GM23248 (cell line): Measurements from ENCODE around the gene ADCY2. TPM values are rescaled to one million over a fixed set of nuclear protein-coding genes. Genes with fewer than 3 reads are reported as not detected.

Experiments used
- DNase-seq: peaks from one replicate; pipeline ENCODE4 v3.0.0-alpha.2; 2015
- H2AFZ ChIP-seq: fragments of 200-600 bp; sonication (generic); 2 replicates; pipeline ENCODE4 v1.6.1; 2016; ENCODE audit warnings: antibody characterized with exemption
- H3F3A ChIP-seq: fragments of 200-600 bp; sonication (generic); 2 replicates; pipeline ENCODE4 v1.6.1; 2016; ENCODE audit warnings: mild to moderate bottlenecking, antibody characterized with exemption, mixed run types; ENCODE audit not compliant: insufficient read depth
- H3K27ac ChIP-seq: fragments of 200-600 bp; sonication (generic); 2 replicates; pipeline ENCODE4 v1.5.1; 2016; ENCODE audit warnings: mild to moderate bottlenecking
- H3K27me3 ChIP-seq: fragments of 200-600 bp; sonication (generic); replicated peaks from 2 replicates; pipeline ENCODE4 v1.6.1; 2016; ENCODE audit warnings: mild to moderate bottlenecking; ENCODE audit not compliant: insufficient read depth
- H3K36me3 ChIP-seq: fragments of 200-600 bp; sonication (generic); 2 replicates; pipeline ENCODE4 v1.6.1; 2016; ENCODE audit warnings: low read depth, mild to moderate bottlenecking
- H3K4me1 ChIP-seq: fragments of 200-600 bp; sonication (generic); 2 replicates; pipeline ENCODE4 v1.6.1; 2016; ENCODE audit warnings: mild to moderate bottlenecking; ENCODE audit not compliant: insufficient read depth
- H3K4me2 ChIP-seq: fragments of 200-600 bp; sonication (generic); one replicate; pipeline ENCODE4 v1.6.1; 2016; ENCODE audit warnings: mild to moderate bottlenecking; ENCODE audit not compliant: unreplicated experiment
- H3K4me3 ChIP-seq: fragments of 200-600 bp; sonication (generic); 2 replicates; pipeline ENCODE4 v1.5.1; 2016; ENCODE audit warnings: mild to moderate bottlenecking
- H3K79me2 ChIP-seq: fragments of 200-600 bp; sonication (generic); 2 replicates; pipeline ENCODE4 v1.6.1; 2016; ENCODE audit warnings: mild to moderate bottlenecking; ENCODE audit not compliant: insufficient read depth
- H3K9ac ChIP-seq: fragments of 200-600 bp; sonication (generic); 2 replicates; pipeline ENCODE4 v1.6.1; 2016; ENCODE audit warnings: mild to moderate bottlenecking
- H3K9me2 ChIP-seq: fragments of 200-600 bp; sonication (generic); 2 replicates; pipeline ENCODE4 v1.6.1; 2016; ENCODE audit warnings: mixed run types, mild to moderate bottlenecking, moderate library complexity; ENCODE audit not compliant: insufficient read depth
- H3K9me3 ChIP-seq: fragments of 200-600 bp; sonication (generic); one replicate; pipeline ENCODE4 v1.6.1; 2017; ENCODE audit warnings: low read depth
- H4K20me1 ChIP-seq: fragments of 200-600 bp; sonication (generic); 2 replicates; pipeline ENCODE4 v1.6.0; 2016; ENCODE audit not compliant: insufficient read depth
- EZH2 ChIP-seq: fragments of 200-600 bp; sonication (generic); IDR thresholded peaks from 2 replicates; pipeline ENCODE4 v1.6.1; 2018; ENCODE audit warnings: antibody characterized with exemption, mild to moderate bottlenecking; ENCODE audit not compliant: insufficient read depth, poor library complexity, severe bottlenecking
- EZH2phosphoT487 ChIP-seq: fragments of 200-600 bp; sonication (generic); IDR thresholded peaks from 2 replicates; pipeline ENCODE4 v1.6.1; 2018; ENCODE audit warnings: antibody characterized with exemption, moderate library complexity, mild to moderate bottlenecking, low read depth; ENCODE audit not compliant: insufficient read depth
- WGBS, 2 experiments: methylation state at CpG; one replicate each; pipeline ENCODE4 v1.1.6; 2015 to 2017; ENCODE audit warnings: low lambda C conversion rate in 2 of 2, low coverage in 1 of 2; ENCODE audit errors: missing lambda C conversion rate in 2 of 2; 5-methylcytosine and 5-hydroxymethylcytosine counted together
- in situ Hi-C: fragments of 300-500 bp; cut with MboI; formaldehyde crosslinking; loops from 2 replicates; pipeline ENCODE4 v1.15.0; 2020
- polyA plus RNA-seq: library from polyadenylated mRNA; unstranded; fragments of >200 nt; fragmentation: Nextera tagmentation; extraction: Ambion mirVana; gene quantifications from 2 replicates; pipeline ENCODE4 v1.2.1, GENCODE V29; 2016
- total RNA-seq: library from RNA; depleted of rRNA; stranded (reverse); fragments of >200 nt; shearing (Covaris generic); gene quantifications from 2 replicates; pipeline ENCODE4 v1.2.3, GENCODE V29; 2014

ADCY2 gene
- total and polyA plus RNA-seq, 2 experiments from 2014 or later = 0.11 TPM; not detected in 1

DNA sequence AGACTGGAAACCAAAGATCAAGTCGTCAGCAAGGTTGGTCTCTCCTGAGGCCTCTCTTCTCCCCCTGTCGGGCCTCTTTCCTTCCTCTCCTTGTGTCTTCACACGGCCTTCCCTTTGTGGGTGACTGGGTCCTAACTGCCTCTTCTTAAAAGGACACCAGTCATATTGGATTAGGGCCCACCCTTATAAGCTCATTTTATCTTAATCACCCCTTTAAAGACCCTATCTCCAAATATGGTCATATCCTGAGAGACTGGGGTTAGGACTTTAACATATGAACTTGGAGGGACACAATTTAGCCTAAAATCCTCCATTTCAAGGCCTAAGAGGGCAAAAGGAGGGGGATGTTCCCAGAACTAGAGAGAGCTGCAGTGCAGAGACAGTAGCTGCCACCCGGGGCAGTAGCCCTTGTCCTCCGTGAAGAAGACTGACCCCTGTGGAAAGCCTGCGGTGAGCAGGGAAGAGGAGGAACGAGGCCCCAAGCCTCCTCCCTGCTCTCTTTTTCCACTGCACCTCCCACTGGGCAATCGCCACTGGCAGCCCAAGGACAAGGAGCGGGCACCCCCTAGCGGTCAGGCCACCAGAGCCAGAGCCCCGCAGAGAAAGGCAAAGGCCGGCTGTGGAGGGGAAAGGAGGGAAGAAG is 420.1 kb downstream of the ADCY2 start:
- in situ Hi-C loops = no loop called here
- Histone ChIP-seq H3K27me3 (0 out of 2 replicates have a peak, but pooled peaks cover 3% of the 10 kb centered on the region), H3K27ac (no peak overlapping the region), H3K9me3 (no peaks in the 10 kb centered on the region), H3K4me3 (no peak overlapping the region), H3K79me2 (no peaks in the 10 kb centered on the region), H3F3A (no peaks in the 10 kb centered on the region), H3K4me1 (no peaks in the 10 kb centered on the region), H3K4me2 (no peak overlapping the region), H2AFZ (peak overlapping the region; percentile 63), H3K9me2 (no peaks in the 10 kb centered on the region), H3K36me3 (no peaks in the 10 kb centered on the region), H4K20me1 (no peaks in the 10 kb centered on the region), H3K9ac (no peak overlapping the region)
- 18 to 21% methylated on average over 12 of the region's 12 CpGs for WGBS, 2 experiments
- TF ChIP-seq EZH2 = no peak
- no peak for TF ChIP-seq EZH2phosphoT487
- peak; percentile 81 for DNase-seq

DNA sequence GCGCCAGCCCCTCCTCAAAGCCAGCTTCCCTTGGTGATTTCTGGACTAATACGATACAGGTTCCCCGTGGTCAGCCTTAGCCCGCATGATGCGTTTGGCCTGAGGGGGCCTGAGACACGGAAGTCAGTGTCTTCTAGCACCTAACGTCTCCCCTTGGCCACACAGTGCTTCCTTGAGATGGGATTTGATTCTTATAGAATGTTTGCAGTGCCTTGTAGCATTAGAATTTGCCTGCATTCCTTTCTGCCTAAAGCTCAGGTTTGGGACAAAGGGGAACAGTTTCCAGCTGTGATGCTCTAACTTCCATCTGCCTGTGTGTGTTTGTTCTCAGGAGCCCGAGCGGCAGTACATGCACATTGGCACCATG is 420.6 kb downstream of the ADCY2 start:
- Histone ChIP-seq H3K9me3 (no peaks in the 10 kb centered on the region), H3K9ac (no peak overlapping the region), H3F3A (no peaks in the 10 kb centered on the region), H3K4me3 (no peak overlapping the region), H3K36me3 (no peaks in the 10 kb centered on the region), H2AFZ (peak overlapping the region; percentile 63; the same call in 1 of the 2 replicates), H3K27ac (no peak overlapping the region), H3K4me2 (no peak overlapping the region), H3K9me2 (no peaks in the 10 kb centered on the region), H3K4me1 (no peaks in the 10 kb centered on the region), H3K27me3 (0 out of 2 replicates have a peak, but pooled peaks cover 3% of the 10 kb centered on the region), H4K20me1 (no peaks in the 10 kb centered on the region), H3K79me2 (no peaks in the 10 kb centered on the region)
- in situ Hi-C loops = no loop called here
- DNase-seq = no peak
- WGBS, 2 experiments = 34 to 41% methylated on average over 9 of the region's 9 CpGs
- TF ChIP-seq EZH2phosphoT487 = no peak
- TF ChIP-seq EZH2 = no peak

GRCh38 chr5:7822449-7822848 is 426.5 kb downstream of the ADCY2 start:
- DNase-seq = no peak
- H3F3A ChIP-seq = no peaks in the 10 kb centered on the region
- no peak for TF ChIP-seq EZH2
- no peak for TF ChIP-seq EZH2phosphoT487
- no peaks in the 10 kb centered on the region for H3K79me2 ChIP-seq
- no peak overlapping the region for H2AFZ ChIP-seq
- H3K9me3 ChIP-seq = no peaks in the 10 kb centered on the region
- H3K4me2 ChIP-seq = no peak overlapping the region
- in situ Hi-C loops = no loop called here
- no peak overlapping the region for H3K4me3 ChIP-seq
- H3K27ac ChIP-seq = no peak overlapping the region
- H3K27me3 ChIP-seq = peaks cover 3% of the 10 kb centered on the region; the same call in 1 of the 2 replicates
- H3K36me3 ChIP-seq = no peaks in the 10 kb centered on the region
- no peak overlapping the region for H3K9ac ChIP-seq
- WGBS, 2 experiments = 32 to 33% methylated on average over 3 of the region's 3 CpGs
- no peaks in the 10 kb centered on the region for H3K9me2 ChIP-seq
- no peaks in the 10 kb centered on the region for H4K20me1 ChIP-seq
- no peaks in the 10 kb centered on the region for H3K4me1 ChIP-seq

- in situ Hi-C loops = no loop called here
- WGBS, 2 experiments = 49% methylated on average over 8 of the region's 8 CpGs
- DNase-seq = no peak
Observed at GRCh38 chr5:7823594-7823993, 427.7 kb downstream of the ADCY2 start.

More at GRCh38 chr5:7823594-7823993, 427.7 kb downstream of the ADCY2 start:
- Histone ChIP-seq H3K9me3 (no peaks in the 10 kb centered on the region), H3K4me3 (no peak overlapping the region), H3K9ac (no peak overlapping the region), H3K4me1 (no peaks in the 10 kb centered on the region), H3K27ac (no peak overlapping the region), H3K36me3 (no peaks in the 10 kb centered on the region), H3K79me2 (no peaks in the 10 kb centered on the region), H2AFZ (no peak overlapping the region), H3F3A (no peaks in the 10 kb centered on the region), H3K27me3 (peaks cover 3% of the 10 kb centered on the region; the same call in 1 of the 2 replicates), H3K4me2 (no peak overlapping the region), H4K20me1 (no peaks in the 10 kb centered on the region), H3K9me2 (no peaks in the 10 kb centered on the region)
- no peak for TF ChIP-seq EZH2
- no peak for TF ChIP-seq EZH2phosphoT487
